ENCODE measurements around the gene SUV39H1.

DNA sequence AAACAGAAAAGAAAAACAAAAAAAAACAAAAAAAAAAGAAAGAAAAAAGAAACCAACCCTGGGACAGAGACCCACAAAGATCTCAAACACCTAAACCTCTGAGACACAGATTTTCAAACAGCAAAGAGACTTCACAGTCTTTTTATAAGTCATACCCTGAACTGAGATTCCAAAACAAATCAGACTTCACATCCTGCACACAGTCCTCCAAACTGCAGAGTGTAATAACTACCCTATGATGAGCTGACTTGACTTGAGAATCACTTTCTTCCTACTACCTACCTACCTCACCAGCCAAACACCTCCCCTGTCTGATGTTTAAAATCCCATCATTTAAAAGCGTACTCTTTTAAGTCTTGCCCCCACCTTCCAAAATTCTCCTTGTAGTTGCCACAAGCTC is 39.8 kb downstream of the SUV39H1 start:
- TF ChIP-seq, protein P1, sequence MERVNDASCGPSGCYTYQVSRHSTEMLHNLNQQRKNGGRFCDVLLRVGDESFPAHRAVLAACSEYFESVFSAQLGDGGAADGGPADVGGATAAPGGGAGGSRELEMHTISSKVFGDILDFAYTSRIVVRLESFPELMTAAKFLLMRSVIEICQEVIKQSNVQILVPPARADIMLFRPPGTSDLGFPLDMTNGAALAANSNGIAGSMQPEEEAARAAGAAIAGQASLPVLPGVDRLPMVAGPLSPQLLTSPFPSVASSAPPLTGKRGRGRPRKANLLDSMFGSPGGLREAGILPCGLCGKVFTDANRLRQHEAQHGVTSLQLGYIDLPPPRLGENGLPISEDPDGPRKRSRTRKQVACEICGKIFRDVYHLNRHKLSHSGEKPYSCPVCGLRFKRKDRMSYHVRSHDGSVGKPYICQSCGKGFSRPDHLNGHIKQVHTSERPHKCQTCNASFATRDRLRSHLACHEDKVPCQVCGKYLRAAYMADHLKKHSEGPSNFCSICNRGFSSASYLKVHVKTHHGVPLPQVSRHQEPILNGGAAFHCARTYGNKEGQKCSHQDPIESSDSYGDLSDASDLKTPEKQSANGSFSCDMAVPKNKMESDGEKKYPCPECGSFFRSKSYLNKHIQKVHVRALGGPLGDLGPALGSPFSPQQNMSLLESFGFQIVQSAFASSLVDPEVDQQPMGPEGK (CRISPR knock-in tag; IDR thresholded peaks at IDR 0.05; ENCODE audit: borderline replicate concordance): no peak
- no peak for TF ChIP-seq ZFP30 (CRISPR knock-in tag; IDR thresholded peaks at IDR 0.05)
- TF ChIP-seq ZNF565 (CRISPR knock-in tag; conservative IDR thresholded peaks at IDR 0.05; ENCODE audit: low read depth): no peak
- no peak for TF ChIP-seq GLIS3 (CRISPR knock-in tag; IDR thresholded peaks at IDR 0.05)
- TF ChIP-seq, protein P2, sequence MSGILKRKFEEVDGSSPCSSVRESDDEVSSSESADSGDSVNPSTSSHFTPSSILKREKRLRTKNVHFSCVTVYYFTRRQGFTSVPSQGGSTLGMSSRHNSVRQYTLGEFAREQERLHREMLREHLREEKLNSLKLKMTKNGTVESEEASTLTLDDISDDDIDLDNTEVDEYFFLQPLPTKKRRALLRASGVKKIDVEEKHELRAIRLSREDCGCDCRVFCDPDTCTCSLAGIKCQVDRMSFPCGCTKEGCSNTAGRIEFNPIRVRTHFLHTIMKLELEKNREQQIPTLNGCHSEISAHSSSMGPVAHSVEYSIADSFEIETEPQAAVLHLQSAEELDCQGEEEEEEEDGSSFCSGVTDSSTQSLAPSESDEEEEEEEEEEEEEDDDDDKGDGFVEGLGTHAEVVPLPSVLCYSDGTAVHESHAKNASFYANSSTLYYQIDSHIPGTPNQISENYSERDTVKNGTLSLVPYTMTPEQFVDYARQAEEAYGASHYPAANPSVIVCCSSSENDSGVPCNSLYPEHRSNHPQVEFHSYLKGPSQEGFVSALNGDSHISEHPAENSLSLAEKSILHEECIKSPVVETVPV (CRISPR knock-in tag; IDR thresholded peaks at IDR 0.05): no peak
- no peak for TF ChIP-seq ZFP3 (CRISPR knock-in tag; IDR thresholded peaks at IDR 0.05)
- no peak for TF ChIP-seq ESRRG (CRISPR knock-in tag; IDR thresholded peaks at IDR 0.05)
- TF ChIP-seq TOX (CRISPR knock-in tag; IDR thresholded peaks at IDR 0.05; ENCODE audit: borderline replicate concordance): no peak
- TF ChIP-seq ISL1 (CRISPR knock-in tag; IDR thresholded peaks at IDR 0.05): no peak
- TF ChIP-seq, protein P3, sequence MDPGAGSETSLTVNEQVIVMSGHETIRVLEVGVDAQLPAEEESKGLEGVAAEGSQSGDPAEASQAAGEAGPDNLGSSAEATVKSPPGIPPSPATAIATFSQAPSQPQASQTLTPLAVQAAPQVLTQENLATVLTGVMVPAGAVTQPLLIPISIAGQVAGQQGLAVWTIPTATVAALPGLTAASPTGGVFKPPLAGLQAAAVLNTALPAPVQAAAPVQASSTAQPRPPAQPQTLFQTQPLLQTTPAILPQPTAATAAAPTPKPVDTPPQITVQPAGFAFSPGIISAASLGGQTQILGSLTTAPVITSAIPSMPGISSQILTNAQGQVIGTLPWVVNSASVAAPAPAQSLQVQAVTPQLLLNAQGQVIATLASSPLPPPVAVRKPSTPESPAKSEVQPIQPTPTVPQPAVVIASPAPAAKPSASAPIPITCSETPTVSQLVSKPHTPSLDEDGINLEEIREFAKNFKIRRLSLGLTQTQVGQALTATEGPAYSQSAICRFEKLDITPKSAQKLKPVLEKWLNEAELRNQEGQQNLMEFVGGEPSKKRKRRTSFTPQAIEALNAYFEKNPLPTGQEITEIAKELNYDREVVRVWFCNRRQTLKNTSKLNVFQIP (CRISPR knock-in tag; IDR thresholded peaks at IDR 0.05; ENCODE audit: borderline replicate concordance, low read depth): no peak
- no peak for TF ChIP-seq OSR1 (CRISPR knock-in tag; IDR thresholded peaks at IDR 0.05)
